Measurements from ENCODE around the gene CCNH. TPM values are rescaled to one million over a fixed set of nuclear protein-coding genes. Genes with fewer than 3 reads are reported as not detected.
A peak's percentile ranks its signal among the peaks of the same experiment; 100 is the strongest.

The CCNH gene
- total and polyA plus RNA-seq, 9 of the 15 experiments (the other 6 are each of a cell fraction or from before 2014, with no cell fraction given): 100 to 213 (median 150) TPM

DNA sequence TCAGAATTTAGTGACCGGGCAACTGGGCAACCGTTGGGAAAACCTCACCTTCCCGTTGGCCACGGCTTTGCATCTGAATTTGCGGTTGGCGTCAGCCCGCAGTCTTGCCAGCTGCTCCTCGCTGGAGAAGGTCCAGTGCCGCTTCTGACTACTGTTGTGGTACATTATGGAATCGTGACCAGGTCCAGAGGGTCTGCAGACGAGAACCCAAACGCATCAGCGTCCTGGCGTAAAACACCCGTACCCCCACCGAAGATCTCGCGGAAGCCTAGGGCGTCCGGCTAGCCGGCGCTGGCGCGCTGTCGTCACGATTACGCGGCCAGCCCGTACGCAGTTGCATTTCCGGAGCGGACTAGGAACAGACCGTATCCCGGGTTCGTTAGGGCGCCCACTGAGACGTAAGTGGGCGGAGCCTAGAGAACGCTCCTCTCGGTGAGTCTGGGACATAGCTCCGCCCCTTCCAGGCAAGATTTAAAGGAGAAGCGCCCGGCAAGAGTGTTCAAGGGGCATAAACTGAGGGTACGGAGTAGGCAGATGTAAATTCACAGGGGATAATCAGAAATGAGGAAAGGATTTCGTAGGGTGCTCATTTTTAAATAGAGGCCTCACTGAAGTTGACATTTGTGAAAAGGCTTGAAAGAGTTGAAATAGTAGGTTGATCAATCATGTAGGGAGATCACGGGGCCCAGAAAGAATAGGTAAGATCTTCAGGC, at the start of gene CCNH (continued):
- TF ChIP-seq PHF20 (IDR thresholded peaks at IDR 0.05; ENCODE audit: partially characterized antibody) (peak; percentile 81), YY1 (IDR thresholded peaks at IDR 0.05; ENCODE audit: borderline replicate concordance in 1 of 3, control insufficient read depth in 1 of 3, extremely low read depth in 1 of 3, insufficient read depth in 3 of 3, insufficient read length in 1 of 3, insufficient replicate concordance in 2 of 3, low read depth in 1 of 3, low read length in 2 of 3) (peak in 2 of 3 experiments; percentile 19 to 32), CBX2 (IDR thresholded peaks at IDR 0.05; ENCODE audit: insufficient read depth, low read length, poor library complexity, severe bottlenecking) (no peak), ATF1 (CRISPR knock-in tag; IDR thresholded peaks at IDR 0.05) (peak; percentile 80), ATF1 (tag; IDR thresholded peaks at IDR 0.05) (peak; percentile 98), EWSR1 (IDR thresholded peaks at IDR 0.05; ENCODE audit: borderline replicate concordance, low read depth, partially characterized antibody) (no peak), ZNF165 (CRISPR knock-in tag; IDR thresholded peaks at IDR 0.05; ENCODE audit: borderline replicate concordance) (no peak), TCF7L2 (IDR thresholded peaks at IDR 0.05; ENCODE audit: low read depth, low read length) (no peak; the same call in 1 of the 2 replicates), ZNF766 (CRISPR knock-in tag; conservative IDR thresholded peaks at IDR 0.05) (no peak), DPF2 (IDR thresholded peaks at IDR 0.05) (no peak), ESRRA (IDR thresholded peaks at IDR 0.05; ENCODE audit: borderline replicate concordance, low read depth) (peak; percentile 32; the same call in 1 of the 2 replicates), NEUROD1 (IDR thresholded peaks at IDR 0.05; ENCODE audit: borderline replicate concordance, low read depth, low read length, partially characterized antibody) (peak; percentile 46), MECOM (CRISPR knock-in tag; IDR thresholded peaks at IDR 0.05) (no peak), SRSF7 (optimal IDR thresholded peaks at IDR 0.05; ENCODE audit: low read depth, low read length) (no peak), YBX1 (IDR thresholded peaks at IDR 0.05) (no peak), PRPF4 (IDR thresholded peaks at IDR 0.05; ENCODE audit: insufficient read depth, low read depth, low read length, poor library complexity, severe bottlenecking) (no peak)
- TF ChIP-seq, protein P1, sequence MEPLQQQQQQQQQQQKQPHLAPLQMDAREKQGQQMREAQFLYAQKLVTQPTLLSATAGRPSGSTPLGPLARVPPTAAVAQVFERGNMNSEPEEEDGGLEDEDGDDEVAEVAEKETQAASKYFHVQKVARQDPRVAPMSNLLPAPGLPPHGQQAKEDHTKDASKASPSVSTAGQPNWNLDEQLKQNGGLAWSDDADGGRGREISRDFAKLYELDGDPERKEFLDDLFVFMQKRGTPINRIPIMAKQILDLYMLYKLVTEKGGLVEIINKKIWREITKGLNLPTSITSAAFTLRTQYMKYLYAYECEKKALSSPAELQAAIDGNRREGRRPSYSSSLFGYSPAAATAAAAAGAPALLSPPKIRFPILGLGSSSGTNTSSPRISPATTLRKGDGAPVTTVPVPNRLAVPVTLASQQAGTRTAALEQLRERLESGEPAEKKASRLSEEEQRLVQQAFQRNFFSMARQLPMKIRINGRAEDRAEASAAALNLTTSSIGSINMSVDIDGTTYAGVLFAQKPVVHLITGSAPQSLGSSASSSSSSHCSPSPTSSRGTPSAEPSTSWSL (CRISPR knock-in tag; IDR thresholded peaks at IDR 0.05; ENCODE audit: borderline replicate concordance): no peak
- TF ChIP-seq, protein P2, sequence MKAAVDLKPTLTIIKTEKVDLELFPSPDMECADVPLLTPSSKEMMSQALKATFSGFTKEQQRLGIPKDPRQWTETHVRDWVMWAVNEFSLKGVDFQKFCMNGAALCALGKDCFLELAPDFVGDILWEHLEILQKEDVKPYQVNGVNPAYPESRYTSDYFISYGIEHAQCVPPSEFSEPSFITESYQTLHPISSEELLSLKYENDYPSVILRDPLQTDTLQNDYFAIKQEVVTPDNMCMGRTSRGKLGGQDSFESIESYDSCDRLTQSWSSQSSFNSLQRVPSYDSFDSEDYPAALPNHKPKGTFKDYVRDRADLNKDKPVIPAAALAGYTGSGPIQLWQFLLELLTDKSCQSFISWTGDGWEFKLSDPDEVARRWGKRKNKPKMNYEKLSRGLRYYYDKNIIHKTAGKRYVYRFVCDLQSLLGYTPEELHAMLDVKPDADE (conservative IDR thresholded peaks at IDR 0.05; ENCODE audit: control insufficient read depth, low read depth, low read length): peak; percentile 71; the same call in 1 of the 2 replicates
- TF ChIP-seq, protein P3, sequence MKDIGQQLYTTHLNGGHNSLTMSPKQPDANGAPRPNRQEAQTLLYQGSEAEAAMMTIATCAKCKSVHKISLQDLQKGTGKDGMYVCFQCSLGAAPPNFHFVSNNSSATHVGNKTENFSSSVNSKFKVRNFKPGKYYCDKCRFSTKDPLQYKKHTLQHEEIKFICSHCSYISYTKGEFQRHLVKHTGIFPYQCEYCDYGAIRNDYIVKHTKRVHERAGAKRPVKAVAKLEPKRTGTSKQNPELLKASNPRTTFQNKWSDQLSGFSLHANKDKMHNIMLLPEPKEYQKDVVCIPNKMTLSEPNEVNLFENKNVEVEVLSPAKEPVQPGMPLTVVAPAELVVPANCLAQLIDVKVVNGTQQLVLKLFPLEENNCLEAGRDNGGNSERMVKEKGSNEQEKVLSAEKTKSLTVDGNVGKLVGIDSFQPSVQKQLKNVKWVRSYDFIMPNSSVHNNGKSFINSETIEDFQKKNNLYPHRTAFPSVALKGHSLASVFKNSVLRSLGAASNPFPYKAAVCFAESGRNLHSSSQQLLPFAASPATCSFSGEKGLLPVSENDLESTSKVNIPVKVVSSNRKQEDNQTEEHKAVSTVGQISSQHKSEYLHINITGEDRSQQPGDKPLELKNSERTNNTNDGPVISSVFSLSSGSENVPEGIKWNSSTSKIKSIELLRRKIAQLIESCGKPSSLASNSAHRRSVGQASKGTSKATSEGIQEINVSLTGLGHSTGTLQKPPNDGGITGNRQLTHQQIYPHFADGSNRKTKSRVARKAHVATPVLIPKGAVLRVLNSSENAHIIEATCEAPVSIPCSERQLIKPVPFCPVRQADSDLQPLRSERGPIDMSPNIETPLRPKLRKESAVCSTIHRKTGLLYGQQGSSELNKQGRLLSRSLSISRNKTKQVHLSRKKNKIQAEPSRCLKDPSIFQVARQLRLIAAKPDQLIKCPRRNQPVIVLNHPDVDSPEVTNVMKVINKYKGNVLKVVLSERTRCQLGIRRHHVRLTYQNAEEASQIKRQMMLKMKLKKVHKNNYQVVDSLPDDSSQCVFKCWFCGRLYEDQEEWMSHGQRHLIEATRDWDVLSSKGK (CRISPR knock-in tag; IDR thresholded peaks at IDR 0.05): no peak
- TF ChIP-seq, protein P4, sequence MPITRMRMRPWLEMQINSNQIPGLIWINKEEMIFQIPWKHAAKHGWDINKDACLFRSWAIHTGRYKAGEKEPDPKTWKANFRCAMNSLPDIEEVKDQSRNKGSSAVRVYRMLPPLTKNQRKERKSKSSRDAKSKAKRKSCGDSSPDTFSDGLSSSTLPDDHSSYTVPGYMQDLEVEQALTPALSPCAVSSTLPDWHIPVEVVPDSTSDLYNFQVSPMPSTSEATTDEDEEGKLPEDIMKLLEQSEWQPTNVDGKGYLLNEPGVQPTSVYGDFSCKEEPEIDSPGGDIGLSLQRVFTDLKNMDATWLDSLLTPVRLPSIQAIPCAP (CRISPR knock-in tag; IDR thresholded peaks at IDR 0.05; ENCODE audit: borderline replicate concordance): no peak

Data from K562 (cell line).